Fibroblast of lung (primary cell): ENCODE measurements around the gene SIRT4.

Experiments
- EZH2 ChIP-seq: IDR thresholded peaks from 2 replicates; pipeline ENCODE4 v1.5.1; 2012; ENCODE audit warnings: low read length, control low read depth, mild to moderate bottlenecking; ENCODE audit errors: missing control alignments
- TF ChIP-seq, protein P1 (sequence below), 2 donors: IDR thresholded peaks in 1 of 2; conservative IDR thresholded peaks in 1 of 2; 1 replicate in 1 of 2; 2 replicates in 1 of 2; pipeline ENCODE4 v1.5.1; 2011 to 2012; ENCODE audit warnings: low read length in 2 of 2, control low read depth in 1 of 2, inconsistent platforms in 1 of 2, low read depth in 1 of 2, mild to moderate bottlenecking in 1 of 2

DNA sequence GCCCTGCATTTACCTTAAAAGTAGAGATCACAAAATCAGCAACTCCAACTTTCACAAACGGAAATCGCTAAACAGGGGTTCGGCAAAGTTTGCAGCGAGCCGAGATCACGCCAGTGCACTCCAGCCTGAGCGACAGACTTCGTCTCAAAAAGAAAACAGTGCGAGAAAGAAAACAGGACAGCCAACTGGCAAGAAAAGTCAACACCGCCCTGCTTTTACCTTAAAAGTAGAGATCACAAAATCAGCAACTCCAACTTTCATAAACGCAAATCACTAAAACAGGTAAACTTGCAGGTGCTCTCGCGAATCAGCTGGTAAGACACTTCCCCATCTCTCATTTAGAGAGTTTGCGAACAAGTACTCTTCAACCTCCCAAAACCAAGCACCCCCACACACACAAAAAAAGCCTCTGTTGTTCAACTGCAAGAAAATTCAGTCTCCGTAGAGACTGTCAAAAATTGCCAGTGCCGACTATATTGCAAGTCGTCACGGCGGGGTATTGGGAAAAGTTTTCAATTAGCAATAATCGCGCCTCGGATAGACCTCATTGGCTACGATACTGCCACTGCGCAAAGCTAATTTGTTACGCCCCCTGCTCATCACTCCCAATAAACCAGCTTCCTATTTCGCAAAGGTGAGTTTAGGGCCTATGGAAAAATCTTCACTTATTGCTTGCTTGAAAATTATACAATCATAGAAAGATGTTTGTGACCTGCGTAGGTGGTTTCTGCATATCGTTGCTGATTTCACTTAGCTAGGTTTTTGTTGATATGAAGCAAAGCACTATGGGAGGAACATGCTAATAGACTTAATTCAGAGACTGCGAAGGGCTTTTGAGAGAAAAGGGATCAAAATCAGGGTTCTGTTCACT lies 9.2 kb upstream of the SIRT4 start, which contains the start of gene RNU4-1:
- TF ChIP-seq, protein P1, sequence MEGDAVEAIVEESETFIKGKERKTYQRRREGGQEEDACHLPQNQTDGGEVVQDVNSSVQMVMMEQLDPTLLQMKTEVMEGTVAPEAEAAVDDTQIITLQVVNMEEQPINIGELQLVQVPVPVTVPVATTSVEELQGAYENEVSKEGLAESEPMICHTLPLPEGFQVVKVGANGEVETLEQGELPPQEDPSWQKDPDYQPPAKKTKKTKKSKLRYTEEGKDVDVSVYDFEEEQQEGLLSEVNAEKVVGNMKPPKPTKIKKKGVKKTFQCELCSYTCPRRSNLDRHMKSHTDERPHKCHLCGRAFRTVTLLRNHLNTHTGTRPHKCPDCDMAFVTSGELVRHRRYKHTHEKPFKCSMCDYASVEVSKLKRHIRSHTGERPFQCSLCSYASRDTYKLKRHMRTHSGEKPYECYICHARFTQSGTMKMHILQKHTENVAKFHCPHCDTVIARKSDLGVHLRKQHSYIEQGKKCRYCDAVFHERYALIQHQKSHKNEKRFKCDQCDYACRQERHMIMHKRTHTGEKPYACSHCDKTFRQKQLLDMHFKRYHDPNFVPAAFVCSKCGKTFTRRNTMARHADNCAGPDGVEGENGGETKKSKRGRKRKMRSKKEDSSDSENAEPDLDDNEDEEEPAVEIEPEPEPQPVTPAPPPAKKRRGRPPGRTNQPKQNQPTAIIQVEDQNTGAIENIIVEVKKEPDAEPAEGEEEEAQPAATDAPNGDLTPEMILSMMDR (conservative IDR thresholded peaks at IDR 0.05 in 1 of 2, IDR thresholded peaks at IDR 0.05 in 1 of 2; ENCODE audit: low read depth in 1 of 2, low read length in 2 of 2): no peak
- TF ChIP-seq EZH2: no peak
